AG04450 (cell line): ENCODE measurements around the gene PRKAA1. TPM values are rescaled to one million over a fixed set of nuclear protein-coding genes. Genes with fewer than 3 reads are reported as not detected.

Experiments used
- CTCF ChIA-PET: fragments of 300-600, 350-600 bp; formaldehyde crosslinking; extraction: SDS; loops from one replicate; lab custom pipeline; 2022; ENCODE audit warnings: antibody characterized with exemption, inconsistent platforms; lab: Charles Lee
- POLR2A ChIA-PET: fragments of 350-600 bp; formaldehyde crosslinking; extraction: SDS; loops from one replicate; lab custom pipeline; 2021; ENCODE audit warnings: antibody characterized with exemption, inconsistent platforms; lab: Yijun Ruan, JAX
- DNase-seq: peaks from one replicate; pipeline ENCODE4 v3.0.0-alpha.2; 2011; ENCODE audit warnings: low read depth, low spot score
- H3K27ac ChIP-seq: one replicate; pipeline ENCODE4 v1.5.1; 2012; ENCODE audit warnings: low read depth, low read length, control low read depth
- H3K27me3 ChIP-seq: one replicate; pipeline ENCODE4 v1.6.0; 2012; ENCODE audit warnings: low read length; ENCODE audit not compliant: control insufficient read depth, insufficient read depth
- H3K4me3 ChIP-seq: 2 replicates; pipeline ENCODE4 v1.5.1; 2011; ENCODE audit warnings: mild to moderate bottlenecking, low read depth, low read length, control low read depth
- H3K9me3 ChIP-seq: 2 replicates; pipeline ENCODE4 v1.5.1; 2012; ENCODE audit warnings: low read length; ENCODE audit not compliant: control insufficient read depth, insufficient read depth
- polyA minus RNA-seq: library from RNA; depleted of rRNA, polyadenylated mRNA; stranded (reverse); fragments of >200 nt; gene quantifications from 2 replicates; pipeline ENCODE4 v1.2.3, GENCODE V29; 2011; rRNA and poly(A)+ RNA removed
- polyA plus RNA-seq: library from polyadenylated mRNA; depleted of rRNA; stranded (reverse); fragments of >200 nt; gene quantifications from 2 replicates; pipeline ENCODE4 v1.2.3, GENCODE V29; 2011; rRNA removed
- TF ChIP-seq, protein P1 (sequence below): IDR thresholded peaks from 2 replicates; pipeline ENCODE4 v1.5.1; 2011; ENCODE audit warnings: low read depth, low read length, control low read depth, inconsistent platforms

The PRKAA1 gene
- polyA plus RNA-seq (79.1 and 107 TPM in 2 replicates), polyA minus RNA-seq (59.5 and 75.8 TPM in 2 replicates)

DNA sequence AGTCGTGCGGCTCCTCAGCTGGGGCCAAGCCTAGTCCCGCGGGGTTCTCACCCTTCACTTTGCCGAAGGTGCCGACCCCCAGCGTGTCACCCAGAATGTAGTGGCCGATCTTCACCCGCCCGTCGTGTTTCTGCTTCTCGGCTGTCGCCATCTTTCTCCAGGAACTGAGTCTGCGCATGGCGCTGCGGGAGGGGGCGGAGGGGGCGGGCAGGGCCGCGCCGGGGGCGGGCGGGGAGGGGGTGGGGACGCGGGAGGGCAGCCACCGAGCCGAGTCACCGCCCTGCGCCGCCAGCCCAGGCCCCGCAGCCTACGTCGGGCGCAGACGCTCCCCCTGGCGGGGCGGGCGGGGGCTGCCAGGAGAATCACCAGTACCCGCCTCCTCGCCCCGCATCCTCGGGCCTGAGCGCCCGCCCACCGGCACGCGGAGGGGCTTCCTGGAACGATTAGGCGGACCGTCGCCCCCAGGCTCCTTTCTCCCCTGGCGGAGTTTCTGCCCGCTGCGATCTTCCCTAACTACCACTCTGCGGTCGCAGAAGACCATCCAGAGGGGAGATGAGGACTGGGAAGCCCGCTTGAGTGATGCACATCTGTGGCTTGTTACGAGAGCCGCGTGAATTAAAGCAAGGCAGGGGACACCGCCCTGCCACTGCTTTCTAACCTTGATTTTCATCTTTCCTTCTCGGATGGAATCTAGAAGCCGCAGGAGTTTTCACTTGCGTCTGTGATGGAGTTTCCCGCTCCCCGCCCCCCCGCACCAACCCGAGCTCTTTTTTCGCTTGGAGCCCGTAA is at the start of gene PRKAA1:
TSS of gene PRKAA1 (minus strand) at position 363 of the 789 bp plus-strand sequence. CDS start at position 178, 185 bp downstream.
- DNase-seq: peak; percentile 59
- ChIA-PET CTCF (interaction anchor here (0.6 to 1.5 kb wide), 9 partner anchors 10 to 961 kb away, joined by 3 to 7 read pairs (median 4); no protein-coding TSS in a partner anchor), POLR2A (interaction anchor here (0.5 to 1.5 kb wide), 9 partner anchors 9 to 1418 kb away, joined by 3 to 13 read pairs (median 3); partner anchors contain the start of gene RPL37)
- Histone ChIP-seq H3K27me3 (no peaks in the 10 kb centered on the region), H3K27ac (peak within 1 kb of the TSS; percentile 96), H3K9me3 (no peaks in the 10 kb centered on the region; the same call in 1 of the 2 replicates), H3K4me3 (peak within 1 kb of the TSS; percentile 96)
- TF ChIP-seq, protein P1, sequence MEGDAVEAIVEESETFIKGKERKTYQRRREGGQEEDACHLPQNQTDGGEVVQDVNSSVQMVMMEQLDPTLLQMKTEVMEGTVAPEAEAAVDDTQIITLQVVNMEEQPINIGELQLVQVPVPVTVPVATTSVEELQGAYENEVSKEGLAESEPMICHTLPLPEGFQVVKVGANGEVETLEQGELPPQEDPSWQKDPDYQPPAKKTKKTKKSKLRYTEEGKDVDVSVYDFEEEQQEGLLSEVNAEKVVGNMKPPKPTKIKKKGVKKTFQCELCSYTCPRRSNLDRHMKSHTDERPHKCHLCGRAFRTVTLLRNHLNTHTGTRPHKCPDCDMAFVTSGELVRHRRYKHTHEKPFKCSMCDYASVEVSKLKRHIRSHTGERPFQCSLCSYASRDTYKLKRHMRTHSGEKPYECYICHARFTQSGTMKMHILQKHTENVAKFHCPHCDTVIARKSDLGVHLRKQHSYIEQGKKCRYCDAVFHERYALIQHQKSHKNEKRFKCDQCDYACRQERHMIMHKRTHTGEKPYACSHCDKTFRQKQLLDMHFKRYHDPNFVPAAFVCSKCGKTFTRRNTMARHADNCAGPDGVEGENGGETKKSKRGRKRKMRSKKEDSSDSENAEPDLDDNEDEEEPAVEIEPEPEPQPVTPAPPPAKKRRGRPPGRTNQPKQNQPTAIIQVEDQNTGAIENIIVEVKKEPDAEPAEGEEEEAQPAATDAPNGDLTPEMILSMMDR: peak; percentile 59

DNA sequence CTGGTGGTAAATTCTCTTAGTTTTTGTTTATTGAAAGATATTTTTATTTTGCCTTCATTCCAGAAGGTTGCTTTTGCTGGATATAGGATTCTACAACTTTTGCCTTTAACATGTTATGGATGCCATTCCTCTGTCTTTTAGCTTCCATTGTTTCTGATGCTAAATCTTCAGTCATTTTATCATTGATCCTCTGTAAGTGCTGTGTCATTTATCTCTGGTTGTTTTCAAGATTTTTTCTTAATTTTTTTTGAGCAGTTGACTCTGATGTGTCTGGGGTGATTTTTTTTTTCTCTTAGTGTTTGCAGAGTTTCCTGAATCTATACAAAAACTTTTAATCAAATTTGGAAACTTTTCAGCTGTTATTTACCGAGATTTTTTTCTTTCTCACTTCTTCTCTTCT is 49.4 kb upstream of the PRKAA1 start:
- H3K27me3 ChIP-seq: no peaks in the 10 kb centered on the region
- POLR2A ChIA-PET: no interaction called here
- no peak for DNase-seq
- CTCF ChIA-PET: no interaction called here
- no peak overlapping the region for H3K4me3 ChIP-seq
- no peaks in the 10 kb centered on the region for H3K9me3 ChIP-seq
- no peak overlapping the region for H3K27ac ChIP-seq
- TF ChIP-seq, protein P1: no peak

DNA sequence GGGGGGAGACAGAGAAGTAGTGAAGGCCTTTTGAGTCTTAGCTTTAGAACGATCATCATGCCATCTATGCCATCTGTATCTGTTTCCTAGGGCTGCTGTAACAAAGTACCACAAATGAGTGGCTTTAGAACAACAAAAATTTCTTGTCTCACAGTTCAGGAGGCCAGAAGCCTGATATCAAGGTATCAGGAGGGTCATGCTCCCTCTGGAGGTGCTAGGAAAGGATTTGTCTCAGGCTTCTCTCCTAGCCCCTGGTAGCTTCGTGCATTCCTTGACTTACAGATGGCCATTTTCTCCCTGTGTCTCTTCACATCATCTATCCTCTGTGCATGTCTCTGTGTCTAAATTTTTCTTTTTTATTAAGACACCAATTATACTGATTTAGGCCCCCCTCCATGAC is 48.2 kb upstream of the PRKAA1 start:
- DNase-seq: no peak
- CTCF ChIA-PET: no interaction called here
- Histone ChIP-seq H3K4me3 (no peak overlapping the region), H3K9me3 (no peaks in the 10 kb centered on the region), H3K27me3 (no peaks in the 10 kb centered on the region), H3K27ac (no peak overlapping the region)
- POLR2A ChIA-PET: no interaction called here
- TF ChIP-seq, protein P1: no peak

DNA sequence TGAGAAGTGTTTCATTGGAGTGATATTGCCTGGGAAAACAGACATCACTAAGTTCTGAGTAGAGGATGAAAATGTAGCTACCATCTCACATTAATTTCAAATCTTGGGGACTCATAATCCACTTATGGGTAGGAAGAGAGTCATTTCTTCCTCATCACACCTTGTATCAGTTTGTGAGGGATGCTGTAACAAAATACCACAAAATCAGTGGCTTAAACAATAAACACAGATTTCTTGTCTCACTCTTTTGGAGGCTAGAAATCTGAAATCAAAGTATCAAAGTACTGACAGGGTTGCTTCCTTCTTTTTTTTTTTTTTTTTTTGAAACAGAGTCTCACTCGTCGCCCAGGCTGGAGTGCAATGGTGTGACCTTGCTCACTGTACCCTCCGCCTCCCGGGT is 46.4 kb upstream of the PRKAA1 start:
- Histone ChIP-seq H3K9me3 (no peaks in the 10 kb centered on the region), H3K27ac (no peak overlapping the region), H3K4me3 (no peak overlapping the region), H3K27me3 (no peaks in the 10 kb centered on the region)
- DNase-seq: no peak
- POLR2A ChIA-PET: no interaction called here
- CTCF ChIA-PET: no interaction called here
- TF ChIP-seq, protein P1: no peak

DNA sequence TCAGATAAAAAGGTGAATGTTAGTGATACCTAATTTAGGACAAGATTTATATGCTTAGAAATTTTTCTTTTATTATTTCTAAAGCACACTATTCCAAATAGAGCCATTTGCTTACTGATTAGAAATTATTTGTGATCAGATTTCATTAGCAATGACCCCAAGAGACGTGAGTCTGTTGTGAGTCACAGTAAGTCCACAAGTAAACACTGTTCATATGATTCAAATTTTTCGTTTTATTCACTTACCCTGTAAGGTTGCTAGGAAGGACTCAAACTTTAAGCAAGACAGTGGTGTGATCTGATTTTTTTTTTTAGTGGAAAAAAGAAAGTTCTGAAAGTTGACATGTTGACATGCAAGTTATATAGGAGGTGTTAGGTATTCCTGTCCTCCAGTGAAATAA is 44.2 kb upstream of the PRKAA1 start:
- CTCF ChIA-PET: interaction anchor here (1.0 kb wide), 1 partner anchor 62 kb away, joined by 3 read pairs; no protein-coding TSS in a partner anchor
- H3K27me3 ChIP-seq: no peaks in the 10 kb centered on the region
- DNase-seq: peak; percentile 13

More for the DNA sequence above, 44.2 kb upstream of the PRKAA1 start:
- POLR2A ChIA-PET: no interaction called here
- Histone ChIP-seq H3K27ac (no peak overlapping the region), H3K9me3 (no peaks in the 10 kb centered on the region), H3K4me3 (peak overlapping the region; percentile 42)
- TF ChIP-seq, protein P1: no peak
